DND-41 (cell line): ENCODE measurements around the gene NFIB.

Experiments
- CTCF ChIP-seq: IDR thresholded peaks from 2 replicates; pipeline ENCODE4 v1.5.1; 2012; ENCODE audit warnings: borderline replicate concordance, low read length, moderate library complexity, mild to moderate bottlenecking; ENCODE audit not compliant: poor library complexity, severe bottlenecking; ENCODE audit errors: extremely low read depth
- EZH2 ChIP-seq: IDR thresholded peaks from 3 replicates; pipeline ENCODE4 v1.6.1; 2012; ENCODE audit warnings: borderline replicate concordance, low read depth, mild to moderate bottlenecking, moderate library complexity, low read length, inconsistent platforms; ENCODE audit not compliant: severe bottlenecking

- TF ChIP-seq CTCF (no peak), EZH2 (no peak)
These were observed 238.7 kb downstream of the NFIB start for GRCh38 chr9:14075218-14075617.
